Stomach smooth muscle (tissue), 2 donors: ENCODE measurements around the gene EPHB4.
"Not testable (repeated sequence)": the region's sequence is repeated elsewhere in the genome, so short reads cannot be mapped to it uniquely, and the experiment has no call there.

Source experiments
- H3K27ac ChIP-seq: one replicate; pipeline ENCODE4 v1.7.0; 2013; ENCODE audit warnings: mild to moderate bottlenecking, low read length, inconsistent platforms
- H3K27me3 ChIP-seq, 2 donors: one replicate each; pipeline ENCODE4 v1.7.0; 2013; ENCODE audit warnings: low read length in 2 of 2; ENCODE audit not compliant: insufficient read depth in 2 of 2, control insufficient read depth in 1 of 2
- H3K36me3 ChIP-seq, 2 donors: one replicate each; pipeline ENCODE4 v1.7.0; 2013; ENCODE audit warnings: low read length in 2 of 2; ENCODE audit not compliant: control insufficient read depth in 2 of 2, insufficient read depth in 2 of 2
- H3K4me1 ChIP-seq: one replicate; pipeline ENCODE4 v1.7.0; 2013; ENCODE audit warnings: low read length; ENCODE audit not compliant: control insufficient read depth, insufficient read depth
- H3K4me3 ChIP-seq, 2 donors: one replicate each; pipeline ENCODE4 v1.7.0; 2013; ENCODE audit warnings: low read length in 2 of 2
- H3K9ac ChIP-seq, 2 donors: one replicate each; pipeline ENCODE4 v1.7.0; 2013; ENCODE audit warnings: low read length in 2 of 2, mild to moderate bottlenecking in 1 of 2
- H3K9me3 ChIP-seq, 2 donors: one replicate each; pipeline ENCODE4 v1.7.0; 2013; ENCODE audit warnings: low read length in 2 of 2; ENCODE audit not compliant: control insufficient read depth in 2 of 2
- donor health status: healthy.
- donor health status: Pancreatic carcinoma.

EPHB4 gene

DNA sequence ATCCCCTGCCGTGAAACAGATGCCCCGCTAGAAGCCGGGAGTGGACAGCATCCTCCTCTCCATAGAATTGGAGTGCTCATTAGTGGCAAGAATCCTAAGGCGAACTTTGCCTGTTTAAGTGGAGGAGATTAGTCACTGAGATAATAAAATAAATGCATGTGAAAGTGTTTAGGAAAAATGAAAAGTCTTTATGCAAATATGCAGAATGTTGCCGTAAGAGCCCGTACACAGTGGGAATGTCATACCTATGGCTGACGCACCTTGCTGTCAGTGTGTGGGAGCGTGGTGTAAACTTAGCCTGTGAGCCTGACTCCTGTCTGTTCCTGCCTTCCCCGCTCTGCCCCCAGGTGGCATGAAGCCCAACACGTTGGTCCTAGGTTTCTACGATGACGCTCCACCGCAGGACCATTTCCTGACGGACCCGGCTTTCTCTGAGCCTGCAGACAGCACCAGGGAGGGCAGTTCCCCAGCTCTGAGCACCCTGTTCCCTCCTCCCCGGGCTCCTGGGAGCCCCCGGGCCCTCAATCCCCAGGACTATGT is 38.1 kb upstream of the EPHB4 start:
- H3K9ac ChIP-seq, result no peak overlapping the region

DNA sequence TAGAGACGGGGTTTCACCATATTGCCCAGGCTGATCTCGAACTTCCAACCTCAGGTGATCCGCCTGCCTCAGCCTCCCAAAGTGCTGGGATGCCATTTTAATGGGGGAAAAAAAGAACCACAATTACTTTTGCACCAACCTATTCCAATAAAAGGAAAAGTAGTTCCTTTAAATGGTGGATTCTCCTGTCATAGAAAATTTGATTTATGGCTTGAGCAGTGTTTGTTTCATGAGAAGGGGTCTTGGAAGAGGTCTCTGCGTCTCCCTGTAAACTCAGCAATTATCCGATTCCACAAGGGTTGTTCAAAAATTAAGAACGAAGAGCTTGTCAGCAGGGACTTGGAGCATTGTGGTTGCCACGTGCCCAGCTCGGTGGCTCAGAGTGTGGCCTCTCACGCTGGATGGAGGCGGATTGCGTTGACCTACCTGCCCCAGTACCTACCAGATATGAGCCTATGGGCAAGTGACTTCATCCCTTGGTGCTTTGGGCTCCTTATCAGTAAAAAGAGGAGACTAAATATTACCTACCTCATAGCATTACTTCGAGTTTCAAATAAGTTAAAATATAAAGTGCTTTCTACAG is 37.0 kb upstream of the EPHB4 start:
- Histone ChIP-seq H3K9ac (no peak overlapping the region), H3K9me3 (no peaks in the 10 kb centered on the region), H3K27me3 (no peaks in the 10 kb centered on the region), H3K4me3 (no peak overlapping the region), H3K4me1 (peaks cover 37% of the 10 kb centered on the region), H3K27ac (no peak overlapping the region), H3K36me3 (peaks cover 0 to 22% of the 10 kb centered on the region in 2 donors)

More for the DNA sequence above, 38.1 kb upstream of the EPHB4 start:
- Histone ChIP-seq H3K27ac (peak overlapping the region; percentile 96), H3K4me1 (peaks cover 37% of the 10 kb centered on the region), H3K4me3 (no peak overlapping the region), H3K9me3 (no peaks in the 10 kb centered on the region), H3K27me3 (no peaks in the 10 kb centered on the region), H3K36me3 (peaks cover 1 to 20% of the 10 kb centered on the region in 2 donors)

DNA sequence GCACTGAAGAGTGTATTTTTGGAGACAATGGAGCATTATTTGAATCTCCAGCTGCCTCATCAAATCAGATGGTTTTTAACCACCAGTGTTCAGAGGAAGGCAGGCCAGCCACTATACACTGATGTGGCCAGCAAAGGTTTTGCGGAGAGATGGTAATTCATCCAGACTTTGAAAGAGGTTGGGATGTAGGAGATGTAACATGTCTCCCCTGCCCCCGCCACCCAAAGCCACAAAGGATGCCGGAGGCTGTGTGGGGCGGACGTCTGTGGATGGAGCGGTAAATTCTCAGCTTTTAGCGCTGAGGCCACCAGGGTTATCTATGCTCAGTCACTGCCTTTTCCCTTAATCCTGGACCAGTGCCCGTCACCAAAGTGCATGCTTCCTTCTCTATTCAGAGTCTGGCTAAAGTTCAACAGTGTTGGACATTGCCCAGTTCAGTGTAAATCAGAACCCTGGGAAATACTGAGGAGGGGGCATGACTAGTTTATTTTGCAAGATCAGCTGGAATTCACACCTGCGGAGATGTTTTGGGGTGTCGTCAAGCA is 36.2 kb upstream of the EPHB4 start:
- no peak overlapping the region for H3K9ac ChIP-seq
- H3K36me3 ChIP-seq, result peaks cover 0 to 26% of the 10 kb centered on the region in 2 donors
- H3K4me3 ChIP-seq, result no peak overlapping the region
- no peak overlapping the region for H3K27ac ChIP-seq
- peaks cover 29% of the 10 kb centered on the region for H3K4me1 ChIP-seq
- no peaks in the 10 kb centered on the region for H3K27me3 ChIP-seq
- H3K9me3 ChIP-seq, result no peaks in the 10 kb centered on the region

DNA sequence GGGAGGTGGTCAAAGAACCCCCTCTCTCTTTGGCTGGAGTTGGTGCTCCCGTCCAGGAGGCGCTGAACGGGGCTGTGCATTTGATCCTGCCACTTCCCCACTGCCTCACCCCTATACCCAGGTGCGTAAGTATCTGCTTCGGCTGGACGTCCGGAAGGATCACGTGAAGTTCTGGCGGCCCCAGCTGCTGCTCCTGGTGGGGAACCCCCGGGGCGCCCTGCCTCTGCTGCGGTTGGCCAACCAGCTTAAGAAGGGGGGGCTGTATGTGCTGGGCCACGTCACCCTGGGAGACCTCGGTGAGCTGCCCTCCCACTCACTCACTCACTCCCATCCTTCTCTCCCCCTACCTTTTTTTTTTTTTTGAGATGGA is 34.3 kb upstream of the EPHB4 start:
- Histone ChIP-seq H3K36me3 (peaks cover 0 to 26% of the 10 kb centered on the region in 2 donors), H3K27ac (no peak overlapping the region), H3K9ac (no peak overlapping the region), H3K4me3 (no peak overlapping the region), H3K4me1 (peaks cover 12% of the 10 kb centered on the region), H3K9me3 (no peaks in the 10 kb centered on the region), H3K27me3 (no peaks in the 10 kb centered on the region)

DNA sequence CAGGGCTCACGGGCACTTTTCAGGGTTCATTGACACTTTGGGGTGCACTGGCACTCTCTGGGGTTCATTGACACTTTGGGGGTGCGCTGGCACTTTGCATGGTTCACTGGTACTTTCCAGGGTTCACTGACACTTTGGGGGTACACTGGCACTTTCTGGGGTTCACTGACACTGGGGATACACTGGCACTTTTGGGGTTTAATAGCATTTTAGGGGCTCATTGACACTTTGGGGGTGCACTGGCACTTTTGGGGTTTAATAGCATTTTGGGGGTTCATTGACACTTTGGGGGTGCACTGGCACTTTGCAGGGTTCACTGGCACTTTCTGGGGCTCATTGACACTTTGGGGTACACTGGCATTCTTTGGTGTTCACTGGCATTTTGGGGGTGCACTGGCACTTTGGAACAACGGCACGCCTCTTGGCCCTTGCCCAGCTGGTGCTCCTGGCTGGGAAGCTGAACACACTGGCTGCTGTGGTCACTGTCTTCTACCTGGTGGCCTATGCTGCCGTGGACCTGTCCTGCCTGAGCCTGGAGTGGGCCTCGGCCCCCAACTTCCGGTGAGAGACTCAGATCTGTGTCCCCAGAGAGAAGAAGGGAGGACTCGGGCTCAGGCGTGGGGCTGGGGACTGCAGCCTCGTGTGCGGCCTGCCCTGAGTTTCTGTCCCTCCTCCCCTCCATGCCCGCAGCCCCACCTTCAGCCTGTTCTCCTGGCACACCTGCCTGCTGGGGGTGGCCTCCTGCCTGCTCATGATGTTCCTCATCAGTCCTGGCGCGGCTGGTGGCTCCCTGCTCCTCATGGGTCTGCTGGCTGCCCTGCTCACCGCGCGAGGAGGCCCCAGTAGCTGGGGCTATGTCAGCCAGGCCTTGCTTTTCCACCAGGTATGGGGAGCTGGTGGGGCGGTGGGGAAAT is 33.6 kb upstream of the EPHB4 start:
- Histone ChIP-seq H3K9ac (no peak overlapping the region), H3K27me3 (no peaks in the 10 kb centered on the region), H3K36me3 (peaks cover 0 to 26% of the 10 kb centered on the region in 2 donors), H3K4me3 (no peak overlapping the region), H3K9me3 (no peaks in the 10 kb centered on the region), H3K4me1 (peaks cover 6% of the 10 kb centered on the region), H3K27ac (no peak overlapping the region)

DNA sequence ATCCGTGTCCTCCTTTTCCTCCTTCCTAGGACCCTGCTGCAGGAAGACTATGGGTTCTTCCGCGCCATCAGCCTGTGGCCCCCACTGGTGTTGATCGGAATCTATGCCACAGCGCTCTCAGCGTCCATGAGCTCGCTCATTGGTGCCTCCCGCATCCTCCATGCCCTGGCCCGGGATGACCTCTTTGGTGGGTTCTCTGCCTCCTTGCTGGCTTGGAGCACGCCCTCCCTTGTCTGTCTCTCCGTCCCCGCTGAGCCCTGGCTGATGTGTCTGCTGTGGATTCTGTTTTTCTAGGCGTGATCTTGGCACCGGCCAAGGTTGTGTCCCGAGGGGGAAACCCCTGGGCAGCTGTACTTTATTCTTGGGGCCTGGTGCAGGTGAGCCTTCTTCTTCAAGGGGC is 32.5 kb upstream of the EPHB4 start:
- no peak overlapping the region for H3K9ac ChIP-seq

DNA sequence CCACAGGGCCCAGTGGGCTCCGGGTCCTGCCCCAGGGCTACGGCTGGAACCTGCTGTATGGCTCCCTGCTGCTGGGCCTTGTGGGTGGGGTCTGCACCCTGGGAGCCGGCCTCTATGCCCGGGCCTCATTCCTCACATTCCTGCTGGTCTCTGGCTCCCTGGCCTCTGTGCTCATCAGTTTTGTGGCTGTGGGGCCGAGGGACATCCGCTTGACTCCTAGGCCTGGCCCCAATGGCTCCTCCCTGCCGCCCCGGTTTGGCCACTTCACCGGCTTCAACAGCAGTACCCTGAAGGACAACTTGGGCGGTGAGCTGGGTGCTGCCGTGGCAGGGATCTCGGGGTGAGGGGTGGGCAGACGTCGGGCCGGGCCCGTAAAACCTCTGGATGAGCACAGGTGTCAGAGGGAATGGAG is 29.6 kb upstream of the EPHB4 start:
- H3K9me3 ChIP-seq, result no peaks in the 10 kb centered on the region
- H3K9ac ChIP-seq, result no peak overlapping the region
- H3K27me3 ChIP-seq, result no peaks in the 10 kb centered on the region
- no peak overlapping the region for H3K27ac ChIP-seq
- H3K36me3 ChIP-seq, result peaks cover 5 to 21% of the 10 kb centered on the region in 2 donors
- H3K4me3 ChIP-seq, result no peak overlapping the region
- peaks cover 12% of the 10 kb centered on the region for H3K4me1 ChIP-seq

More for the DNA sequence above, 32.5 kb upstream of the EPHB4 start:
- Histone ChIP-seq H3K36me3 (peaks cover 5 to 26% of the 10 kb centered on the region in 2 donors), H3K27me3 (no peaks in the 10 kb centered on the region), H3K4me3 (no peak overlapping the region), H3K27ac (no peak overlapping the region), H3K4me1 (no peaks in the 10 kb centered on the region), H3K9me3 (no peaks in the 10 kb centered on the region)

DNA sequence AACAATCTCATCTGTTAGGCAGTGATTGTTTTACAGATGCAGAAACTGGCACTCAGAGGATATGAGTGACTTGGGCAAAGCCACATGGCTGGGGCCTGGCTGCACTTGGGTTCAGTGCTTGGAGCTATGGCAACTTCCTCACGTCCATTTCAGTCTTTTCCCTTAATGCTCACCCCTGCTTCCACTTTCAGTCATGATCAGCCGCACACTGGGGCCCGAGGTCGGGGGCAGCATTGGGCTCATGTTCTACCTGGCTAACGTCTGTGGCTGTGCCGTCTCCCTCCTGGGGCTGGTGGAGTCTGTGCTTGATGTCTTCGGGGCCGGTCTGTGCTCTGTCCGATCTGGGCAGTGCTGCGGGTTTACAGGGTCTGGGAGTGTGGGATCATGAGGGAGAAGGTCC is 28.2 kb upstream of the EPHB4 start:
- Histone ChIP-seq H3K4me1 (peaks cover 14% of the 10 kb centered on the region), H3K4me3 (no peak overlapping the region), H3K27ac (no peak overlapping the region), H3K9me3 (no peaks in the 10 kb centered on the region), H3K9ac (no peak overlapping the region), H3K36me3 (peaks cover 5 to 12% of the 10 kb centered on the region in 2 donors), H3K27me3 (no peaks in the 10 kb centered on the region)

DNA sequence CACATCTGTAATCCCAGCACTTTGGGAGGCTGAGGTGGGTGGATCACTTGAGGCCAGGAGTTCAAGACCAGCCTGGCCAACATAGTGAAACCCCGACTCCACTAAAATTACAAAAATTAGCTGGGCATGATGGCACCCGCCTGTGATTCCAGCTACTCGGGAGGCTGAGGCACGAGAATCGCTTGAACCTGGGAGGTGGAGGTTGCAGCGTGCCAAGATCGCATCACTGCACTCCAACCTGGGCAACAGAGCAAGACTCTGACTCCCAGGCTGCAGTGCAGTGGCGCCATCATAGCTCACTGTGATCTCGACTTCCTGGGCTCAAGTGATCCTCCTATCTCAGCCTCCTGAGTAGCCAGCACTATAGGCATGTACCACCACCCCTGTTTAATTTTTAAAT is 27.6 kb upstream of the EPHB4 start:
- not testable (repeated sequence) for H3K27me3 ChIP-seq, H3K27ac ChIP-seq, H3K4me3 ChIP-seq, H3K9ac ChIP-seq, H3K36me3 ChIP-seq, H3K9me3 ChIP-seq
- H3K4me1 ChIP-seq, result peaks cover 14% of the 10 kb centered on the region

DNA sequence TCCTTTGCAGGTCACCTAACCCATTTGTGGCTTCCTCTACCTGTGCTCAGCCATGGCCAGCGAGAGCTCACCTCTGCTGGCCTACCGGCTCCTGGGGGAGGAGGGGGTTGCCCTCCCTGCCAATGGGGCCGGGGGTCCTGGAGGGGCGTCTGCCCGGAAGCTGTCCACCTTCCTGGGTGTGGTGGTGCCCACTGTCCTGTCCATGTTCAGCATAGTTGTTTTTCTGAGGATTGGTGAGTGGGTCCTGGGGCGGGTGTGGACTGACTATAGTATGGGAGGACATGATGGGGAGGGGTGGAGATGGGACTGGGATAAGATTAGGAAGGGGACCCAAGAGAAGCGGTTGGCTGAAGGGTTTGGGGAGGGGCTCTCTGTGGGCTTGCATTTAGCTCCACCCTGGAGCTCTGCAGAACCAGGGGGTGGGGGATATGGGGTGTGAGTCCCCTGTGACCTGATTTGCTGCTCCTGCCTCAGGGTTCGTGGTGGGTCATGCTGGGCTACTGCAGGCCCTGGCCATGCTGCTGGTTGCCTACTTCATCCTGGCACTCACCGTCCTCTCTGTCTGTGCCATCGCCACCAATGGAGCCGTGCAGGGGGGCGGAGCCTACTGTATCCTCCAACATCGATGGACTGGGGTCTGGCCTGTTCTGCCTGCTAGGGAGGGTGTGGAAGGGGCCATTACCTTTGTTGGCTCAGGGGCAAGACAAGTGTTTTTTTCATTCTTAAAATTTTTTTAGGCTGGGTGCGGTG is 27.0 kb upstream of the EPHB4 start:
- Histone ChIP-seq H3K27ac (no peak overlapping the region), H3K4me1 (peaks cover 14% of the 10 kb centered on the region), H3K27me3 (no peaks in the 10 kb centered on the region), H3K9ac (no peak overlapping the region), H3K36me3 (peaks cover 4 to 5% of the 10 kb centered on the region in 2 donors), H3K9me3 (no peaks in the 10 kb centered on the region), H3K4me3 (no peak overlapping the region)
